GM20431 (cell line): Measurements from ENCODE around the gene SERPINA4.

Source experiments
- in situ Hi-C: fragments of 300-500 bp; cut with MseI, MboI; formaldehyde crosslinking; loops from one replicate; pipeline ENCODE4 v1.15.0; 2020; ENCODE audit warnings: low sequenced_read_pairs; ENCODE audit not compliant: unreplicated experiment

The SERPINA4 gene

DNA sequence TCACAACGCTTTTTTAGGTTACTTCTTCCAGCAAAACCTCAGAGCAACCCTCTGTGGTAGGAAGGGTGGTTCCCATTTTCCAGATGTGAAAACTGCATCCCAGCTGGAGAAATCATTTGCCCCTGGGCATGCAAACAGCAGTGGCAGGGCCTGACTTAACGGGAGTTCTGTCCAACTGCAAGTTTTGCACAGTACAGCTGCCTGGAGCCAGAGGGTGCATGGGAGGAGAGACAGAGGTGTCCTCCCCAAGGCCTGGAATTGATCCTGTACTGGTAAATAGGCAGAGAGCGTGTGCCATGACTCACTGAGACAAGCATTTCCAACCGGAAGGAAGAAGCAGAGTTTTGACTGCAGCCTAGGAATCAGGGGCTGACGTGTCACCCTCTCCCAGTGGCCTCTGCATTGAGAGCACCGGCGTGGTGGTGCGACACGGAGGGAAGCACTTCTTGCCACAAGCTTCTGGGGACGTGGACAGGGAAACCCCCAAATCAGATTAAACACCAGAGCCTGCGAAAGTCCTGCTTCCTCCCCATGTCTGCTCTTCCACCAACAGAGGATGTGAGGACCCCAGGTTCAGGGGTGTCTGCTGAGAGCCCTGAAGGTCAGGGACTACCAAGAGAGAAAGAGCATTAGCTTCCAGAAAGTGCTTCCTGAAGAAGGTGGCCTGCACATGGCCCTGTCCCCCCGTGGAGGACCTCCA lies 19.0 kb upstream of the SERPINA4 start:
- in situ Hi-C loops, result no loop called here

DNA sequence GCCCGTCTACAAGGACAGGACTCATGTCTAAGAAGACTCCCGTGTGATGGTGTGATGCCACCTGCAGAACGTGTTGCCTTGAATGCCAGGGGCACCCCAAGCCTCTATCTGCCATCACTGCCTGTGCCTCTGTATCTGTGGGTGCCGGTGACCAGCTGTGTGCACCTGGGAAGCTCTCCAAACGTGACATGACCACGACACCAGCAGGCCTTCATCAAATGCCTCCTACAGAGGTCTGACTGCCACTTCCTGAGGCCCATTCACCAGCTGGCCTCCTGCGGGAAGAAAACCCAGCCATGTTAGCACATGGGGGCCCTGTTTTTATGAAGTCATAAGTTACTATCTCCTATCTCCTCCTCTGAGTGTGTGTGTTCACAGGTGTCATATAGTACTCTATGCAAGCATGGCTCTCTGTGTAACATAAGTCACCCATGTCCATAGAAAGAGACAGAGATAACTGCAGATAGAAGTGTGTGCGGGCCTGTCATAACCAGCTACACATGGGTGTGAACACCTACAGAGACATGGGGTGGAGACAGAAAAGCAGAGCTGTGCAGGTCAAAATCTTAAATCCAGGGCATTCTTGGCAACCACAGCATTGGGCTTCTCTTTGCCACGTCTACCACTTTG lies 18.3 kb upstream of the SERPINA4 start:
- in situ Hi-C loops, result no loop called here

DNA sequence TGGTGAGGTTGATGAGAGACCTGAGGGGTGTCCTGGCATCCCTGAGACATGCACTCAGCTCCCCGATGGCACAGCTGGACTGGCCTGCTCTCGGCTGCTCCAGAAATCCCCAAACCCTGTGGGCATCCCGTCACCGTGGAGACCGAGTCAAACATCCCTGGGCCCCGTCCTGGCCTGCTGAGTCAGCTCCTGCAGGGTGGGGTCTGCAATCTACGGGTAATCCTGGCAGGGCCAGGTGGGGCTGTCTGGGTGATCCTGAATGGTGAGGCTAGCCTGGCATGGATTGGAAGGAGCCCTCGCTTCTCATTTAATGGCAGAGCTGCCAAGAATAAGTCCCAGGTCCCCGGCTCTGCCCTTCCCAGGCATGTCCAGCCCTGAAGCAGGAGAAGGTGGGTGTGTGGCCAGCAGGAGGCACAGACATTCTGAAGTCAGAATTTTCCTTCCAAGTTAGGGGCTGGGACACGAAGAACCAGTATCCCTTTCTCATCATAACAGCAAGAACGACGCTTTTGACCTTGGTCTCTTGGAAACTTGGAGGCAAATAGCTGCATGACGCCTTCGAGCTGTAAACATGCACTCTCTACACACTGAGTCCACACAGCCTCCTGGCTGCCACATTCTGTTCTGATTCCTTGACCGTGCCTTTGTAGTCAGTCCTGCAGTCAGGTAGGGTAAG lies 17.7 kb upstream of the SERPINA4 start:
- in situ Hi-C loops, result no loop called here

DNA sequence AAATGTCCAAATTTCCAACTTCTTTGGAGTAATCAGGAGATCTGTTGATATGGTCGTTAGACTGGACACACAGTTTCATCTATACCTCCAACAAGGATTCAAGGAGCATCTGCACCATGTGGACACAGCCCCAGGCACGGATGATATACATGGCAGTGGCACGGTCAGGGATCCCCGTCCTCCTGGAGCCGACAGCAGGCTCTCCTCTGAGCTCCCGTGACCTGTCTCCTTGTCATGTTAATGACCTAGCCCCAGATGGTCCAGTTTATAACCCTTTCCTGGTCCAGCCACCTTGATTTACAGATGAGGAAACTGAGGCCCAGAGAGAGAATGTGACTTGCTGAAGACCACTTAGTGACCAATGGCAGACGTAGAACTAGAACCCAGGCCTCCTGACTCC lies 16.5 kb upstream of the SERPINA4 start:
- in situ Hi-C loops, result no loop called here

DNA sequence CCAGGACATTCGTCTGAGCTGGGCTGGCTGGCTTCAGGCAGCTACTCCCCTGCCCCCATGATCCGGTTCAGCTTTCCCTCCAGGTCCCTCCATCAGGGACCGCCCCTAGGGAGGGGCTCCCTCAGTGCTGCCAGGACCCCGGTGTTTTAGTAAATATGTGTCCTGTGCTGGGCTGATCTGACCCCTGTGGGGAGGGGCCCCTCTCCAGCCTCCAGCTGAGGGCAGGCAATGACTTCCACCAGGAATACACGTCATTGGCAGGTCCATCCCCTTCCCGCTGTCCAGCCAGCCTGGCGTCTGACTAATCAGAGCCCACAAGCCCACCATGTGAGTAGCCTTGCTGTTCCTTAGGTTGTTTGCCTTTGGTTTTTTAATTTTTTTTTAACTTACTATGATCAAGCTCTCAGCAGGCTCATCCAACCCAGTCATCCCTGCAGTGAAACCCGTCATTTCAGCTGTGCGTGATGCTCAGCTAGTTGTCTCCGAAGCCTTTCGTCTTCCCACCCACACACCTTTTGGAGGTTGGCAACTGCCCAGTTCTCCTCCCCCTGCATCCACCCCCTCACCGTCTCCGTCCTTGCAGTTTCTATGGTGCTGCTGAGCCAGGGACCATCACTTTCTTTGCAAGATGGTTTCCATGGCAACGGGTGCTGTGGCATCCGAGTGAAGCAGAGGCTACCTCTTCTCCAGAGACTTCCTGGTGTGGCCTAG lies 16.0 kb upstream of the SERPINA4 start:
- in situ Hi-C loops, result no loop called here

DNA sequence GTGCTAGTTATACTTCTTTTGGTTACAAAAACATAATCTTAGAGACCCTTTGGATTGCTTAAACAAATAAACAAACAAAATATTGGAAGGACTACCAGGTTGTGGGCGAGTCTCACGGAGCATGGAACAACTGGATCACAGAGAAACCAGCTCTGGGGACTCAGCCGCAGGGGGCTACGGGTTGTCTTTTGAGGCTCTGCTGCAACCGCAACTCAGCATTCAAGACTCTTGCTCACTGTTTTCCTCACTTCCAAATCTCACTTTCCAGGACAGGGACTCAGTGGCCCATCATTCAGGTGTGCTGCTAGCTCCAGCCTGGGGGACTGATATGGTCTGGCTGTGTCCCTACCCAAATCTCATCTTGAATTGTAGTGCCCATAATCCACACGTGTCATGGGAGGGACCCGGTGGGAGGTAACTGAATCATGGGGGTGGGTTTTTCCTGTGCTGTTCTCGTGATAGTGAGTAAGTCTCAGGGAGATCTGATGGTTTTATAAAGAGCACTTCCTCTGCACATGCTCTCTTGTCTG lies 14.0 kb upstream of the SERPINA4 start:
- in situ Hi-C loops, result no loop called here

DNA sequence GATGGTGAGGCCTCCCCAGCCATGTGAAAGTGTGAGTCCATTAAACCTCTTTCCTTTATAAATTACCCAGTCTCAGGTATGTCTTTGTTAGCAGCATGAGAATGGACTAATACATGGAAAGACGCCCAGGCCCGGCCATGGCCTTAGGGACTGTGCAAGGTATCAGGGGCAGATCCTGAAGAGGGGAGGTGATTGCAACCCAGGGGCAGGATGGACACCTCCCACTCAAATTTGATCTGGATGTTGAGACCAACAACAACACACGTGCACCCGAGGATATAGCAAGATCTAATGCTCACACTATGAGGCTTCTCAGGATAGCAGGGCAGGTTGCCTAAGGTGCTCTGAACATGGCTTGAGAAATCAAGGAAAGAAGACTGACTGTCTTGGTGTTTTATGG lies 13.5 kb upstream of the SERPINA4 start:
- in situ Hi-C loops, result no loop called here

DNA sequence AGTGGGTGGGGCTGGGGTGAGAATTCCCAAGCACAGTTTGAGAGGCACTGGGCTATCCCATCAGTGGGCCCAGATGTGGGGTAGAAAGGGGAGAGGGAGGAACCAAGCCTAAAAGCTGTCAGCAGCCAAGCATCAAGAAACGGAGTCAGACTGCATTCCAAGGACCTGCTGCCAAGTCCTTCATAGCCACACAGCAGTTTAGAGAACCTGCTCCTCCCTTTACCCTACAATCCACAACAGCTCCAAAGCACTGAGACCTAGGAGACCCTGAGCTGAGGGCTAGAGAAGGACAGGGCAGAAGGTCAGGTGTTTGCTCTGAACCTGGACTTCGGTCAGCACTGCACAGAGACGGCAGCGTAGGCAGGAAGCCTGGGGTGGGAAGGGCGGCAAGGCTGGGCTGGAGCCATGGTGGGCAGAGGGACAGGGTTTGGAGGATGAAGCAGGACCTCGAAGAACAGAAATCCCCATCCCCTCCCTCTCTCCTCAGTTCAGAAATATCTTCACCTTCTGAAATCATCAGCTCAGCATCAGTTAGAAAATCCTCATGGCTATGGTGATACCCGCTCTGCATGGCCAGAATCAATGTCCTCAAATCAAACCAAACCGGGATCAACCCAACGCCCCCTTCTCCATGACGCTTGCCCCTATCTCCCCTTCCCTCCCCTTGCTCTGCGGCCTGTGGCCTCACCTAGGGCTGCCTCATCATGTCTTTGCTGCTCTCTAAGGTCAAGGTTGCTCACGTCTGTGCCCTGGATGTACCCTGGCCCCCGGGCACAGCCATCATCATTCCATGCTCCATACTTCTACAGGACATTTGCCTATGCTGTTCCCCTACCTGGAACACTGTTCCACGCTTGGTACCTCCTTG lies 12.9 kb upstream of the SERPINA4 start:
- in situ Hi-C loops, result no loop called here

DNA sequence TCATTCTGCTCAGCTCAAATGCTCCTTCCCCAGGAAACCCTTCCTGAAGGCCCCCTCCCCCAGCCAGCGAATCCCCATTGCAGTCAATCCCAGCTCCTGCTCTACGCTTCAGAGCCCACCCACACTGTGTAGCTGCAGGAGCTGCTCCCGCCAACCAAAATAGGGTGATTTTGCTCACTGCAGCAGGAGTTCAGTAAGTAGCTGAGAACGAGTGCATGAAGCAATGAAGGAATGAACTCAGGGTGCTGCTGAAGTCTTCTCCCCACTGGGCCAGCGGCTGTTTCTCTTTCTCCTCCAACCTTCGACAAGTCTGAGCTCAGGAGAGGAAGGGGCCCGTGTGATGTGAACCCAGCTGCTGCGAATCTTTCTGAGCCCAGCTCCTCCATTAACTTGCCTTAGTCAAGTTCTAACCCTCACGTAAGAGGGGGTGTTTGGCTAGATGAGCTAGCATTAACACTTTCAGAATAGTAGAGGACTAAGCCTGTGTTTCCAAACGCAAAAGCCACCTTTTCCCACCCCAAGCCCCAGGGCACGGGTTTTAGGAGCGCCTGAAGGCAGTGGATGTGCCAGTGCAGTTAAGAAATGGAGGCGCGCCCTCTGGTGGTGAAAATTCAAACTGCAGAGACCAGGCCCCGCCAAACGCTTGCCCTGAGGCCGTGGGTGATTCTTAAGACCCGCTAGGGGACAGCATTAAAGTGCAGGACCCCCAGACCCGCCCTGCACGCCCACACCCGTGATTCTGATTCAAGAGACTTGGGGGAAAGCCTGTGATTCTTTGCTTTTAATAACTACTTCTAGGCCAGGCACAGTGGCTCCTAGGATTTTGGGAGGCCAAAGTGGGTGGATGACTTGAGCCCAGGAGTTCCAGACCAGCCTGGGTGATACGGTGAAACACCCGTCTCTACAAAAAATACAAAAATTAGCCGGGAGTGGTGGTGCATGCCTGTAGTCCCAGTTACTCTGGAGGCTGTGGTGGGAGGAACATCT lies 11.9 kb upstream of the SERPINA4 start:
- in situ Hi-C loops, result no loop called here

DNA sequence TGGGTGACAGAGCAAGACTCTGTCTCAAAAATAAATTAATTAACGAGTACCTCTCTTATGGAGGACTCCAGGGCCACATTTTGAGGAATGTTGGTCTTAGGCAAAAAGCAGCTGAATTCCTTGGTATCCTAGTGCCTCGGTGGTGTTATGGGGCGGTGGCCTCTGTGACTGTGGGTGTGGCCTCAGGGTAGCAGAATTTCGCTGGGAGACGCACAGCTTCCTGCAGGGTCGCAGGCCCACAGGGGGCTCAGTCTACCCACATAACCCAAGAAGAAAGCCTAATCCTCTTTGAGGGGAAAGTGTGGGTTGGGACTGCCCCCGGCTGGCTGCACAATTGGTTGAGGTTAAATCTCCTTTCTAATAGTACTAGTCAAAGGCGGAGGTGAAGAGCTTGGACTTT lies 11.2 kb upstream of the SERPINA4 start:
- in situ Hi-C loops, result no loop called here

DNA sequence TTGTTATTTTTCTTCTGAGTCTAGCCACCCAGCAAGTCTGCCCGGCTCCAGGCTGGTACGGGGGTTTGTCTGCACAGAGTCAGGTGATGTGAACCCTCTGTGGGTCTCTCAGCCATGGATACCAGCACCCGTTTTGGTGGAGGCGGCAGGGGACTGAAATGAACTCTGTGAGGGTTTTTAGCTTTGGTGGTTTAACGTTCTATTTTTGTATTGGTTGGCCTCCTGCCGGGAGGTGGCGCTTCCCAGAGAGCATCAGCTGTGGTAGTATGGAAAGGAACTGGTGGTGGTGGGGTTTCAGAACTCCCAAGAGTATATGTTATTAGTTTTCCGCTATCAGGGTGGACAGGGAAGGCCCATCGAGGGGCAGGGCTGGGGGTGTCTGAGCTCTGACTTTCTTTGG lies 5.3 kb upstream of the SERPINA4 start:
- in situ Hi-C loops, result no loop called here

DNA sequence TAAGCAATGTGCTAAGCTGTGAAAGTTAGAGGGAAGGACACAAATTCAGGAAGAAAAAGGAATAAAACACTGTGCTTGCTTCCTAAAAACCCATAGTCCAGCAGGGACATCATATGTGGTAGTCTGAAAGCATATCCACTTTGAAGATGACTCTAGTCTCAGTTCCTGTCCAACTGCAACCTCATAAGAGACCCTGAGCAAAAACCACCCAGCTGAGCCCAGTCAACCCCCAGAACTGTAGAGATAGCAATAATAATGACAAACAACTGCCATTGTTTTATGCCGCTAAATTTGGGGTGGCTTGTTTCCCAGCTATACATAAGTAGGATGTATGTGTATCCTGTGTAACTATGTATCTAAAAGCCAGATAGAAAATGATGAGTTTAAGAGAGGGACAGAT lies 3.9 kb upstream of the SERPINA4 start:
- in situ Hi-C loops, result no loop called here

DNA sequence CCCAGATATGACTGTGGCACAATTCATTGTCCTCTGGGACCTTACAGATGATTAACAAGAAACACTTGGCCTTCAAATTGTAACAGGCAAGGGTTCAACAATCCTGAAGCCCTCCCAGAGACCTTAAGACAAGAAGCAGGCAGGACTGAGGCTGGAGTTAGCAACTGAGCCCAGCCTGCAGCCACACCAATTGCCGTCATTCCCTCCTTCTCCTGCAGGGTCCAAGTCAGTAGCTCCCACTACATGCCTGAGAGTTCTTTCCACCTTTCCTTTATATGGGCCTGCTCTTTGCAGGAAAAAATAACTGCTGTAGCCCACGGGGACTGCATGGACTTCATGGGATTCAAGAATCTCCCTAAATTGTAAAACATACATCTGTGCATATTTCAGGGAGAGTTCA lies 2.4 kb upstream of the SERPINA4 start:
- in situ Hi-C loops, result no loop called here

DNA sequence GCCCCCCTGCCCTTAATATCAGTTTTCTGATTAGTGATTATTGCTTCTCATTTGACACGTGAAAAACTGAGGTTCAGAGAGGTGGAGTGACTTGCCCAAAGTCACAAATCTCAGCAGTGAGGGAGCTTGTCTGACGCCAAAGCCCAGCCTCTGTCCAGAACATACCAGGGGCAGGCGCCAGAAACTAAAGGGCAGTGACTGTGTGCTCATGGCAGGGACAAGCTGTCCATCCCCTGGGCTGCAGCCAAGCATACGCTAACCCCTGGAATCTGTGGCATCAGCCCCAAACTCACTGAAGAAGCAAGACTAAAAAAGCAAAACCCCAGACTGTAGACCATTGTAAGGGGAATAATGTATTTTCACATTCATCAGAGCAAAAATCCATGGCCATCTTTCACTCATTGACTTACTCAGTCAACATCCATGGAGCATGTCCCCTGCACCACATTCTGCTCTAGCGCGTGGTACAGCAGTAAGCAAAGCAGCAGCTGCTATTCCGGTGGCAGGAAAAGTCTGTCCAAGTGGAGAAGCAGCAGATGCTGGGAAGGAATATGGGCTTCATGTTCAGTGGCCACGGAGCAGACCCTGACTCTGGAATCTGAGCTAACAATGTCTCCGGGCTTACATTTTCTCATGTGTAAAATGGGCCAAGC lies 1.5 kb upstream of the SERPINA4 start:
- in situ Hi-C loops, result no loop called here

DNA sequence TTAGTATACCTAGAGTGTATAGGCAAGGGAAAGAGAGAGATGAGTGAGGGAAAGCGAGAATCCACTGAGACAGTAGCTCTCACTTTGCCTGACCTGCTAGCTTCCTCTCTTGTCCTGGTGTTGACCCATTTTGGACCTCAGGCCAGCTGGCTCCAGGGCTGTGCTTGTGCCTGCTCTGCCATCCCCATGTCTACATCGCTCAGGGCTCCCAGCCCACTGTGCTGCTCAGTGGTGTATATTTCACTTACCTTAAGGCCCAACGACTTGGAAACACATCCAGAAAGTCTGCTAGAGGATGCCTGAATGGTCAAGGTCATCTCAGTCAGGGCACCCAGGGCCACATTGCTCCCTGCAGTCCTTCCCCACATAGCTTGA lies 964 bp upstream of the SERPINA4 start:
- in situ Hi-C loops, result no loop called here

DNA sequence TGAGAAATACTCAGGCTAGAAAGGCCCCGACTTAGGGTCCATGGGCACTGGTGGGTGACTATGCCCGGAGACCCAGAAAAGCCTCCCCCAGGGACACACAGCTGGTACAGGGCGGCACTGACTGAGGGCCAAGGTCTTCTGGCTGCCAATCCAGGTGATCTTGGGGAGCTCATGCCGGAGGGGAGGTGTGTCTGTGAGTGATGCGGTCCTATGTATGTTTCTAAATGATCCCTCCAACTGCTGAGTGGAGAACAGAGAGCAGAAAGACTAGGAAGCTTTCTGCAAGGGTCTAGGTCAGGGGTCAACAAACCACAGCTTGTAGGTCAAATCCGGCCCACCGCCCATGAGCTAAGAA lies 391 bp downstream of the SERPINA4 start:
- in situ Hi-C loops, result no loop called here

DNA sequence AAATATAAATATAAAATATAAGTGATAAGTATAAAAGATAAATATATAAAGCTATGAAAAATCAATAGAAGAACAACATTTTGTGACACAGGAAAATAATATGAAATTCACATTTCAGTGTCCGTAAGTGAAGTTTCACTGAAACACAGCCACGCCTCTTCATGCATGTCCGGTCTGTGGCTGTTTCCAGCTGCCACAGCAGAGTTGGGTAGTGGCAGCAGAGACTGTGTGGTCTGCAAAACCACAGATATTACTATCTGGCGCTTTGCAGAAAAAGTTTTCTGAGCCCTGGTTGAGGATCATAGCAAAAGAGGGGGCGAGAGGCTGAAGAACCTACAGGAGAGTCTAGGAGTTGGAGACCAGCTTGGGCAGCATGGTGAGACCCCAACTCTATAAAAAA lies 780 bp downstream of the SERPINA4 start:
- in situ Hi-C loops, result no loop called here
